ENCODE data around the gene PSTK. TPM values are rescaled to one million over a fixed set of nuclear protein-coding genes. Genes with fewer than 3 reads are reported as not detected.

Gene PSTK
- total RNA-seq, 6 experiments from 2014 or later = 3.0 to 6.9 (median 4.0) TPM

GRCh38 chr10:122993797-122994336 lies 13.7 kb downstream of the PSTK start:
- Histone ChIP-seq H3K9me3 (no peaks in the 10 kb centered on the region), H3K4me3 (no peak overlapping the region), H3K4me1 (peaks cover 0 to 11% (median 5%) of the 10 kb centered on the region in 4 donors), H3K27me3 (no peaks in the 10 kb centered on the region), H3K36me3 (peaks cover 0 to 35% (median 6%) of the 10 kb centered on the region in 4 donors), H3K27ac (no peak overlapping the region)
- DNase-seq (no peak), ATAC-seq (peak in 1 of 4 donors; percentile 10)
- 98% methylated on average over 6 of the region's 6 CpGs for WGBS (ENCODE audit: insufficient coverage, low coverage, low lambda C conversion rate, missing lambda C conversion rate)
- no peak for TF ChIP-seq CTCF (IDR thresholded peaks at IDR 0.05)
- no peak for TF ChIP-seq POLR2A (IDR thresholded peaks at IDR 0.05)
- intact Hi-C loops (cut with DNase I) = no loop called here

- intact Hi-C loops (cut with DNase I) = no loop called here
- TF ChIP-seq CTCF (IDR thresholded peaks at IDR 0.05) = no peak
- TF ChIP-seq POLR2A (IDR thresholded peaks at IDR 0.05) = no peak
- Histone ChIP-seq H3K9me3 (no peaks in the 10 kb centered on the region), H3K27me3 (no peaks in the 10 kb centered on the region), H3K4me1 (peaks cover 0 to 24% (median 11%) of the 10 kb centered on the region in 4 donors), H3K36me3 (peaks cover 0 to 35% (median 6%) of the 10 kb centered on the region in 4 donors), H3K27ac (no peak overlapping the region), H3K4me3 (no peak overlapping the region)
- WGBS (ENCODE audit: insufficient coverage, low coverage, low lambda C conversion rate, missing lambda C conversion rate) = 86% methylated on average over 4 of the region's 4 CpGs
- ATAC-seq (no peak), DNase-seq (no peak)
Observed at GRCh38 chr10:122995936-122996335, 15.7 kb downstream of the PSTK start.

- Histone ChIP-seq H3K4me1 (peaks cover 0 to 24% (median 11%) of the 10 kb centered on the region in 4 donors), H3K27ac (no peak overlapping the region), H3K27me3 (no peaks in the 10 kb centered on the region), H3K36me3 (peaks cover 0 to 31% (median 6%) of the 10 kb centered on the region in 4 donors), H3K9me3 (no peaks in the 10 kb centered on the region), H3K4me3 (no peak overlapping the region)
- TF ChIP-seq POLR2A (IDR thresholded peaks at IDR 0.05) (no peak), CTCF (IDR thresholded peaks at IDR 0.05) (no peak)
- ATAC-seq (no peak), DNase-seq (no peak)
- WGBS (ENCODE audit: insufficient coverage, low coverage, low lambda C conversion rate, missing lambda C conversion rate) = 87% methylated on average over 3 of the region's 3 CpGs
- intact Hi-C loops (cut with DNase I) = no loop called here
Observed at GRCh38 chr10:122997864-122998263, 17.7 kb downstream of the PSTK start.

- no peak for DNase-seq
- Histone ChIP-seq H3K27me3 (no peaks in the 10 kb centered on the region), H3K9me3 (no peaks in the 10 kb centered on the region), H3K4me3 (no peak overlapping the region), H3K4me1 (peaks cover 0 to 24% (median 11%) of the 10 kb centered on the region in 4 donors), H3K27ac (no peak overlapping the region), H3K36me3 (peaks cover 0 to 26% (median 6%) of the 10 kb centered on the region in 4 donors)
- WGBS (ENCODE audit: insufficient coverage, low coverage, low lambda C conversion rate, missing lambda C conversion rate) = 56% methylated on average over 6 of the region's 6 CpGs
- TF ChIP-seq CTCF (IDR thresholded peaks at IDR 0.05) (no peak), POLR2A (IDR thresholded peaks at IDR 0.05) (no peak)
- intact Hi-C loops (cut with DNase I) = no loop called here
- peak; percentile 18 to 67 (median 45) for ATAC-seq
Observed at GRCh38 chr10:122998360-122998917, 18.2 kb downstream of the PSTK start.

Data from right lobe of liver (tissue), 6 donors.